Choroid plexus epithelial cell (primary cell): ENCODE results near the gene SURF2.
"Not testable (repeated sequence)": the region's sequence is repeated elsewhere in the genome, so short reads cannot be mapped to it uniquely, and the experiment has no call there.

Source experiments
- DNase-seq: peaks from one replicate; pipeline ENCODE4 v3.0.0-alpha.2; 2010; ENCODE audit warnings: low read depth
- H3K4me3 ChIP-seq: 2 replicates; pipeline ENCODE4 v1.5.1; 2011; ENCODE audit warnings: low read depth, mild to moderate bottlenecking, control low read depth, low read length, moderate library complexity
- CTCF ChIP-seq: conservative IDR thresholded peaks from 2 replicates; pipeline ENCODE4 v1.5.1; 2011; ENCODE audit warnings: low read depth, mild to moderate bottlenecking, control low read depth, inconsistent platforms, low read length, moderate library complexity

Gene SURF2

DNA sequence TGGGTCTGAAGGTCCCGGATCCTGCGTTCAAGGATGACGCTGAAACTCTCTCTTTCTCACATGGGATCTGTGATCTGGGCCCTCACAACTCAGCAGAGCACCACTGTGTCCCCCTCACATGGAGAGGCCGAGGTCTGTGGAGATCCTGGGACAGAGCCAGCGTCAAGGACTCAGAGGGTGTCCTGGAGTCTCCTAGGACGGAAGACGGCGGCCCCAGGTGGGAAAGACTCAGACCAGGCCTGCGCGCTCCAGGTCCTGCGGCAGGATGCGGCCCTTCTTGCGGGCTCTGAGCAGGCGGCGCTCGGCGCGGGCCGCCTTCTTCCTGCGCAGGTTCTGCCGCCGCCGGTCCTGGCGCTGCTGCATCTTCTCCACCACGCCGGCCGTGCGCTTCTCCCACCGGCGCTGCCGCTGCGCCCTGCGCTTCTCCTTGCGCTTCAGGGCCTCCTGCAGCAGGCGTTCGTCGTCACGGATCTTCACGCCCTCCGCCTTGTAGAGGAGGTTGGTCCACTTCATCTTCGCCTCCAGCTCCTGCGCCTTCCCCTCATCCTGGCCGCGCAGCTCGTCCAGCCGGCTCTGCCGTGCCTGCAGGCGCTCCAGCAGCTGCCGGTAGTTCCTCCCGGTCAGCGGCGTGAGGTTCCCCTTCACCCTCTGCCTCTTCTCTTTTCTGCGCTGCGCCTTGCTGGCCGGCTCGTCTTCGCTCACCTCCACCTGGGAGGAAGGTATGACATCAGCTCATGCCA lies 24.5 kb upstream of the SURF2 start:
- DNase-seq, result no peak
- no peak overlapping the region for H3K4me3 ChIP-seq
- no peak for TF ChIP-seq CTCF

DNA sequence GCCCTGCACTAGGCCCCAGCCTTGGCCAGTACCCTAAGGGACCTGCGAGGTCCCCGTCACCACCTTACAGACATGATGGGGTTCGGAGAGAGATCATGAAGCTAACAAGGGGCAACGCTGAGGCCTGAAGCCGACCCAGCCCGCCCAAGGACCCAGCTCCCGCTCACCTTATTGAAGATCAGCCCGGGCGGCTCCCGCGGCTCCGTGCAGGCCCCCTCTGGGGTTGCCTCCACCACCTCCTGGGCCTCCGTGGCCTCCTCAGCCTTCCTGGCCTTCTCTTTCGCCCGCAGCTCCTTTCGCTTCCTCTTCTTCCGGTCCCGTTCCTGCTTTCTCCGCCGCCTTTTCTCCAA lies 24.0 kb upstream of the SURF2 start:
- no peak for TF ChIP-seq CTCF
- H3K4me3 ChIP-seq, result no peak overlapping the region
- DNase-seq, result no peak

GRCh38 chr9:133333011-133333410 lies 23.3 kb upstream of the SURF2 start:
- TF ChIP-seq CTCF, result no peak
- no peak overlapping the region for H3K4me3 ChIP-seq
- no peak for DNase-seq

DNA sequence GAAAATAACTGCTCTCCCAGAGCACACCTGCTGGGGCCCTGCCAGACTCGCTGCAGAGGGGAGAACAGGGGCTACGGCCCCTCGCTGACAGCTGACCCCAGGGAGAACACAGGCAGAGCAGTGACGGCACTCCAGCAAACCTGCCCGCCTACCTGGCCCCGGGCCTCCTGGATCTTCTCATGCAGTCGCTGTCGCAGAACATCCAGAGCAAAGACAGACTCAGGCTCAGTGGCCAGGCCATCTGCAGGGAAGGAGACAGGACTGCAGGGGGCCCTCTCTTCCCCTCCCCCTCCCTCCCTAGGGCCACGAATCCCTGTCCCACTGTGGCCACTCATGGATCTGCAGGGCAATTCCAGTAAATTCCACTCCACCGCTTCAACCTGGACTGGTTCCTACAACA lies 22.8 kb upstream of the SURF2 start:
- DNase-seq, result no peak
- H3K4me3 ChIP-seq, result no peak overlapping the region
- TF ChIP-seq CTCF, result peak; percentile 12

DNA sequence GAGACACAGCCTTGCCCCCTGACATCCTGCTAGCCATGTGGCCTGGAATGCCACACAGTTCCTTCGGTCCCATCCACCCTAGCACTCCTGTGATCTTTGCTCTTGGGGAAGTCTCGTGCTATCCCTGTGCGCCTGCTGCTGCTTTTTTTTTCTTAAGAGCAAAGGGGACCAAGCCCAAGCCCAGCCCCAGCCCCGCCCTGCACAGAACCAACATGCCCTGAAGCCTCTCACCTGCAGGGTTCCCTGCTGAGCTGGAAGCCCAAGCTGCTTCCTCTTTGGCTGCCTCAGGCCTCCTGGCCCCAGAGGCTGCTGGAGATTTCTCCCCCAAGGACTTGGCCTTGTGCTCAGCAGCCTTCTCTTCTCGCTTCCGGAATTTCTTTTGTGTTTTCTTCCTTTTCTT lies 22.2 kb upstream of the SURF2 start:
- TF ChIP-seq CTCF, result no peak
- H3K4me3 ChIP-seq, result no peak overlapping the region
- no peak for DNase-seq

GRCh38 chr9:133334888-133335287 lies 21.5 kb upstream of the SURF2 start:
- DNase-seq, result not testable (repeated sequence)
- peak overlapping the region; percentile 89 for H3K4me3 ChIP-seq

- H3K4me3 ChIP-seq, result peak within 1 kb of the TSS; percentile 89
- TF ChIP-seq CTCF, result no peak
- peak; percentile 90 for DNase-seq
Measured at GRCh38 chr9:133335924-133336811, 20.2 kb upstream of the SURF2 start, which contains the start of gene SURF6. Gene SURF6, minus strand, starts transcription at chr9:133336188. Its CDS starts 56 bp downstream, at chr9:133336132.
